ENCODE measurements around the gene ZNF12. TPM values are rescaled to one million over a fixed set of nuclear protein-coding genes. Genes with fewer than 3 reads are reported as not detected.

ZNF12 gene
- total RNA-seq, 4 donors from 2014 or later: 20.5 to 32.2 (median 24.9) TPM

DNA sequence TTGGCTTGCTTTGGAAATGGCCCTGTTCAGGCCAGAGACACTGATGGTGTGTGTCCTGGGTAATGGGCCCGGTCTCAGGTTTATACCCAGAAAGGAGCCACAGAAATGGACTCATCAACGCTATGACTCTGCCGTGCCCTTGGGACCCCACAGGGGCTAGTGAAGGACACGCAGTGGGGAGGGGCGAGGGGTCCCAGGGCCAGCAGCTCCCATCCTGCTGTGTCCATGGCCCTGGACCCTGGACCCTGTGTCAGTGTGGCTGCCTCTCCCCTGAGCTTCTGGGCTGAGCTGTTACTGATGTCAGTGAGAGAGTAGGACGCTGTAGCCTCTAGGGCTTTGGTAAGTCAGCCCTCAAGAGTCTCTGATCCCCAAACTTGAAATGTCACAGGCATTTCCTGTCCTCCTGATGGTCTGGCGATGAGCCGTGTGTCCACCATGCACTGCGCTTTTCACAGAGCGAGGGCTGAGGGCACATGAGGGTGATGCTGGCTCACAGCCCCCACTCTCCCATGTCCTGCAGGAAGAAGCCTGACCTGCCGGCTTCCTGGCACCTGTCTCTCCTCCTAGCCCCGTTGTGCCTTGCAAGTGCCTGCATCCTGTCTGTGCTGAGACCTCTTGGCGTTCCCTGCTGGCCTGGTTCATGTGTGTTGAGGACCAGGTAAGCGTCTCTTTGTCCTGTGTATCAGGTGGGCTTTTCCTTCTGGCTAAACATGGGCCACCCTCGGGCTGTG, 65.3 kb downstream of the ZNF12 start:
- Histone ChIP-seq H3K27ac (no peak overlapping the region), H3K36me3 (peaks cover 0 to 59% (median 0%) of the 10 kb centered on the region in 3 donors), H3K4me3 (no peak overlapping the region), H3K27me3 (no peaks in the 10 kb centered on the region), H3K4me1 (peaks cover 0 to 15% (median 10%) of the 10 kb centered on the region in 4 donors), H3K9me3 (no peaks in the 10 kb centered on the region)
- DNase-seq: no peak
- TF ChIP-seq, protein P1, sequence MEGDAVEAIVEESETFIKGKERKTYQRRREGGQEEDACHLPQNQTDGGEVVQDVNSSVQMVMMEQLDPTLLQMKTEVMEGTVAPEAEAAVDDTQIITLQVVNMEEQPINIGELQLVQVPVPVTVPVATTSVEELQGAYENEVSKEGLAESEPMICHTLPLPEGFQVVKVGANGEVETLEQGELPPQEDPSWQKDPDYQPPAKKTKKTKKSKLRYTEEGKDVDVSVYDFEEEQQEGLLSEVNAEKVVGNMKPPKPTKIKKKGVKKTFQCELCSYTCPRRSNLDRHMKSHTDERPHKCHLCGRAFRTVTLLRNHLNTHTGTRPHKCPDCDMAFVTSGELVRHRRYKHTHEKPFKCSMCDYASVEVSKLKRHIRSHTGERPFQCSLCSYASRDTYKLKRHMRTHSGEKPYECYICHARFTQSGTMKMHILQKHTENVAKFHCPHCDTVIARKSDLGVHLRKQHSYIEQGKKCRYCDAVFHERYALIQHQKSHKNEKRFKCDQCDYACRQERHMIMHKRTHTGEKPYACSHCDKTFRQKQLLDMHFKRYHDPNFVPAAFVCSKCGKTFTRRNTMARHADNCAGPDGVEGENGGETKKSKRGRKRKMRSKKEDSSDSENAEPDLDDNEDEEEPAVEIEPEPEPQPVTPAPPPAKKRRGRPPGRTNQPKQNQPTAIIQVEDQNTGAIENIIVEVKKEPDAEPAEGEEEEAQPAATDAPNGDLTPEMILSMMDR (IDR thresholded peaks at IDR 0.05): no peak
- TF ChIP-seq POLR2A (IDR thresholded peaks at IDR 0.05): no peak

DNA sequence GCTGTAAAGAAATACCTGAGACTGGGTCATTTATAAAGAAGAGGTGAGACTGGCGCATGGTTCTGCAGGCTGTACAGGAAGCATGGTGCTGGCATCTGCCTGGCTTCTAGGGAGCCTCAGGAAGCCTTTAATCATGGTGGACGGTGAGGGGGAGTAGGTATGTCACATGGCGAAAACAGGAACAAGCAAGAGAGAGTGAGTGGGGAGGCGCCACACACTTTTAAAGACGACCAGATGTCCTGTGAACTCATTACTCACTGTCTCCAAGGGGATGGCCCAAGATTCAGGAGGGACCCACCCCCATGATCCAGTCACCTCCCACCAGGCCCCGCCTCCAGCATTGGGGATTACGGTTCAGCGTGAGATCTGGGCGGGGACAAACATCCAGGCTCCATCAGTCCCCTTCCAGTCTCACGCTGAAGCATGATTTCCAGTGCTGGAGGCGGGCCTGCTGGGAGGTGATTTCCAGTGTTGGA, 66.5 kb downstream of the ZNF12 start:
- no peak for DNase-seq
- H3K27ac ChIP-seq: no peak overlapping the region

DNA sequence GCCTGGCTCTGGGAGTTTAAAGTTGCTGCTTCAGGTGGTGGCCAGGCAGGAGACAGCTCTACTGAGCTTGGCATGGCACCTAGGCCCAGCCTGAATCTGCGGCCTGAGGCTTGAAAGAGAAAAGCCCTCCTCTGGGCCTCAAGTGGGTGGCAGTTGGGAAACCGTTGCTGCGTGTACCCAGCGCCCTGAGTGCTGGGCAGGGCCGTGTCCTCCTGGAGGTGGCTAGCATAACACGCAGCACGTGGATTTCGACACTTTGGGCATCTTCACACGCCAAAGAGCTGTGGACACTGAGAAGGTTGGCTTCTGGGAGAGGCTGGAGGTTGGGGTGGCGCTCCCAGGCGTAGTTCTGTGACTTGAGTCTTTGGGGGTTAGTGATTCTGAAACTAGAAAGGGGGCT, 67.1 kb downstream of the ZNF12 start:
- Histone ChIP-seq H3K4me1 (peaks cover 0 to 22% (median 11%) of the 10 kb centered on the region in 4 donors), H3K27me3 (no peaks in the 10 kb centered on the region), H3K9me3 (no peaks in the 10 kb centered on the region), H3K27ac (no peak overlapping the region), H3K36me3 (peaks cover 0 to 43% (median 0%) of the 10 kb centered on the region in 3 donors), H3K4me3 (no peak overlapping the region)
- TF ChIP-seq, protein P1 (IDR thresholded peaks at IDR 0.05): no peak
- TF ChIP-seq POLR2A (IDR thresholded peaks at IDR 0.05): no peak
- no peak for DNase-seq

More for the DNA sequence above, 66.5 kb downstream of the ZNF12 start:
- H3K36me3 ChIP-seq: peaks cover 0 to 50% (median 0%) of the 10 kb centered on the region in 3 donors
- TF ChIP-seq, protein P1 (IDR thresholded peaks at IDR 0.05): no peak
- TF ChIP-seq POLR2A (IDR thresholded peaks at IDR 0.05): no peak
- H3K4me3 ChIP-seq: no peak overlapping the region
- H3K27me3 ChIP-seq: no peaks in the 10 kb centered on the region
- no peaks in the 10 kb centered on the region for H3K9me3 ChIP-seq
- H3K4me1 ChIP-seq: peaks cover 0 to 22% (median 11%) of the 10 kb centered on the region in 4 donors

DNA sequence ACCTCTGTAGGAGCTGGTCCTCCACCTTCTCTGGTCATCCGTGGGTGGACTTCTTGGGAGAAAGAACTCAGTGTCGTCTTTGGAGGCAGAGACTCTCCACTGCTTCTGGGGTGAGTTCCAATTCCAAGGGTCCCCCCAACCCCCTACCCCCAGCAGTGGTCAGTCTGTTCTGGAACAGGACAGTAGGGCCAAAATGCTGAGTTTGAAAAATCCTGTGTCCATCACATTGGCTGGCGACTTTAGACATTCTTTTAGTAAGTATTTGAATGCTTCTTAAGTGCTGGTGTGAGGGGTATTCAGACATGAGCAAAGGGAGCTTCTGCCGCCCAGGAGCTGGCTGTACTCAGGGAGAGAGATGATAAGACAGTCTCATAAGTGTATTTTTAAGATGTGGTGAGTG, 67.7 kb downstream of the ZNF12 start:
- H3K4me3 ChIP-seq: no peak overlapping the region
- H3K27ac ChIP-seq: no peak overlapping the region
- peaks cover 0 to 37% (median 0%) of the 10 kb centered on the region in 3 donors for H3K36me3 ChIP-seq
- DNase-seq: no peak
- H3K27me3 ChIP-seq: no peaks in the 10 kb centered on the region
- H3K9me3 ChIP-seq: no peaks in the 10 kb centered on the region
- TF ChIP-seq, protein P1 (IDR thresholded peaks at IDR 0.05): no peak
- TF ChIP-seq POLR2A (IDR thresholded peaks at IDR 0.05): no peak
- H3K4me1 ChIP-seq: peaks cover 0 to 22% (median 11%) of the 10 kb centered on the region in 4 donors

Other genes with a start within 250 kb of the ZNF12 start
- gene KDELR2, start 222.8 kb downstream of the ZNF12 start, total RNA-seq: 100 to 1,000 TPM in 2 of 4 donors, 10 to 100 TPM in 2; 47.9 to 156 (median 115) TPM
- gene GRID2IP, start 155.5 kb downstream of the ZNF12 start, total RNA-seq: under 1 TPM in 3 of 4 donors, not detected in 1; 0.40 to 0.95 (median 0.88) TPM
- gene ZDHHC4, start 129.5 kb downstream of the ZNF12 start, total RNA-seq: 10 to 100 TPM; 29.6 to 52.0 (median 44.8) TPM
- 10 to 100 TPM; 34.0 to 95.7 (median 53.0) TPM for gene INTS15, start 116.9 kb downstream of the ZNF12 start, total RNA-seq
- gene ZNF853, start 91.3 kb downstream of the ZNF12 start, total RNA-seq: 1 to 10 TPM; 1.1 to 8.3 (median 2.5) TPM
- 10 to 100 TPM; 21.7 to 51.2 (median 39.2) TPM for gene ZNF316, start 69.6 kb downstream of the ZNF12 start, total RNA-seq
- not detected for gene RSPH10B2, start 47.2 kb upstream of the ZNF12 start, total RNA-seq
- 100 to 1,000 TPM in 3 of 4 donors, 10 to 100 TPM in 1; 73.7 to 253 (median 131) TPM for gene CCZ1B, start 119.3 kb upstream of the ZNF12 start, total RNA-seq